CD14-positive monocyte (primary cell): ENCODE results near the gene NHERF2. TPM values are rescaled to one million over a fixed set of nuclear protein-coding genes. Genes with fewer than 3 reads are reported as not detected.

Experiments
- DNase-seq, 3 donors: peaks; one replicate each; pipeline ENCODE4 v3.0.0-alpha.2; 2011 to 2022
- H2AFZ ChIP-seq: 2 replicates; pipeline ENCODE4 v1.6.0; 2012; ENCODE audit warnings: mild to moderate bottlenecking, low read depth, low read length, inconsistent platforms; ENCODE audit not compliant: insufficient read depth, poor library complexity, severe bottlenecking
- H3K27ac ChIP-seq, 2 donors: 1 replicate in 1 of 2; 2 replicates in 1 of 2; pipeline ENCODE4 v1.5.1; 2012 to 2013; ENCODE audit warnings: low read length in 2 of 2, control low read depth in 1 of 2, inconsistent platforms in 1 of 2, low read depth in 1 of 2, mild to moderate bottlenecking in 1 of 2
- H3K27me3 ChIP-seq, 2 donors: one replicate each; pipeline versions ENCODE4 v1.6.0 to v1.6.1; 2011 to 2013; ENCODE audit warnings: low read length in 2 of 2; ENCODE audit not compliant: control insufficient read depth in 2 of 2, insufficient read depth in 2 of 2
- H3K36me3 ChIP-seq, 2 donors: replicated peaks in 1 of 2; 1 replicate in 1 of 2; 2 replicates in 1 of 2; pipeline versions ENCODE4 v1.5.1 to v1.6.1; 2012 to 2013; ENCODE audit warnings: low read length in 2 of 2, control low read depth in 1 of 2, inconsistent platforms in 1 of 2, mild to moderate bottlenecking in 1 of 2; ENCODE audit not compliant: insufficient read depth in 2 of 2, control insufficient read depth in 1 of 2
- H3K4me1 ChIP-seq, 2 donors: 1 replicate in 1 of 2; 2 replicates in 1 of 2; pipeline versions ENCODE4 v1.5.1 to v1.6.1; 2012 to 2013; ENCODE audit warnings: low read length in 2 of 2, control low read depth in 1 of 2, inconsistent platforms in 1 of 2, mild to moderate bottlenecking in 1 of 2, moderate library complexity in 1 of 2; ENCODE audit not compliant: insufficient read depth in 2 of 2, control insufficient read depth in 1 of 2
- H3K4me2 ChIP-seq: replicated peaks from 2 replicates; pipeline ENCODE3; 2012; ENCODE audit warnings: low read length, moderate library complexity, mild to moderate bottlenecking; ENCODE audit not compliant: poor library complexity, severe bottlenecking; ENCODE audit errors: extremely low read depth
- H3K4me3 ChIP-seq, 3 experiments: fragments of 200-600 bp in 1 of 3; sonication (generic) in 1 of 3; replicated peaks in 1 of 3; 1 replicate in 2 of 3; 2 replicates in 1 of 3; pipeline ENCODE4 v1.5.1; 2011 to 2013; ENCODE audit warnings: low read length in 3 of 3, mild to moderate bottlenecking in 3 of 3, control low read depth in 2 of 3, low read depth in 2 of 3, inconsistent platforms in 1 of 3, moderate library complexity in 1 of 3
- H3K79me2 ChIP-seq: 2 replicates; pipeline ENCODE4 v1.6.0; 2012; ENCODE audit warnings: mild to moderate bottlenecking, control low read depth, inconsistent platforms, low read length, moderate library complexity; ENCODE audit not compliant: insufficient read depth
- H3K9ac ChIP-seq: 2 replicates; pipeline ENCODE4 v1.6.0; 2017; ENCODE audit warnings: low read length, mild to moderate bottlenecking; ENCODE audit not compliant: insufficient read depth, poor library complexity, severe bottlenecking
- H3K9me3 ChIP-seq, 2 donors: replicated peaks in 1 of 2; 1 replicate in 1 of 2; 2 replicates in 1 of 2; pipeline versions ENCODE4 v1.5.1 to v1.6.1; 2012 to 2013; ENCODE audit warnings: low read length in 2 of 2, control low read depth in 1 of 2; ENCODE audit not compliant: control insufficient read depth in 1 of 2, insufficient read depth in 1 of 2
- H4K20me1 ChIP-seq: 2 replicates; pipeline ENCODE4 v1.6.0; 2012; ENCODE audit warnings: mild to moderate bottlenecking, low read length, control low read depth, moderate library complexity; ENCODE audit not compliant: insufficient read depth
- H3K27ac Mint-ChIP-seq, 7 donors: one replicate each; pipeline ENCODE4 v1.8.0; 2020; ENCODE audit warnings: mild to moderate bottlenecking in 7 of 7, mixed read lengths in 7 of 7, moderate library complexity in 6 of 7, inconsistent platforms in 2 of 7
- H3K27me3 Mint-ChIP-seq, 3 donors: one replicate each; pipeline ENCODE4 v1.8.0; 2021 to 2022; ENCODE audit warnings: low read depth in 3 of 3, mild to moderate bottlenecking in 3 of 3, mixed read lengths in 3 of 3, moderate library complexity in 3 of 3, inconsistent platforms in 1 of 3
- H3K36me3 Mint-ChIP-seq, 2 donors: one replicate each; pipeline ENCODE4 v1.8.0; 2020; ENCODE audit warnings: mixed read lengths in 2 of 2, inconsistent platforms in 1 of 2, mild to moderate bottlenecking in 1 of 2
- H3K4me1 Mint-ChIP-seq: one replicate; pipeline ENCODE4 v1.8.0; 2020; ENCODE audit warnings: mild to moderate bottlenecking, mixed read lengths
- H3K4me3 Mint-ChIP-seq, 2 donors: one replicate each; pipeline ENCODE4 v1.8.0; 2020; ENCODE audit warnings: mild to moderate bottlenecking in 2 of 2, mixed read lengths in 2 of 2, moderate library complexity in 1 of 2
- H3K9me3 Mint-ChIP-seq, 7 donors: one replicate each; pipeline ENCODE4 v1.8.0; 2020 to 2022; ENCODE audit warnings: mixed read lengths in 7 of 7, mild to moderate bottlenecking in 6 of 7, moderate library complexity in 6 of 7, inconsistent platforms in 2 of 7
- WGBS: methylation state at CpG from one replicate; pipeline ENCODE4 v1.1.5; 2013; ENCODE audit warnings: missing lambda C conversion rate; ENCODE audit not compliant: insufficient coverage; 5-methylcytosine and 5-hydroxymethylcytosine counted together
- intact Hi-C, 2 donors: fragments of 100-400 bp; cut with micrococcal nuclease; formaldehyde crosslinking; loops; one replicate each; pipeline versions ENCODE4 v1.15.0 to v1.15.1; 2023
- polyA plus RNA-seq, 3 donors: library from polyadenylated mRNA; depleted of rRNA in 1 of 3; unstranded in 2 of 3; stranded (reverse) in 1 of 3; fragments of 300-500 nt in 2 of 3; fragments of >200 nt in 1 of 3; fragmentation: Illumina TruSeq in 2 of 3; gene quantifications; 1 replicate in 2 of 3; 2 replicates in 1 of 3; pipeline ENCODE4 v1.2.3, GENCODE V29; 2012 to 2021
- TF ChIP-seq, protein P1 (sequence below): fragments of 200-600 bp; IDR thresholded peaks from one replicate; pipeline ENCODE4 v1.8.0; 2022; ENCODE audit warnings: antibody characterized with exemption, mild to moderate bottlenecking

NHERF2 gene
- polyA plus RNA-seq, 3 donors: 0.66 to 8.2 (median 0.78) TPM

DNA sequence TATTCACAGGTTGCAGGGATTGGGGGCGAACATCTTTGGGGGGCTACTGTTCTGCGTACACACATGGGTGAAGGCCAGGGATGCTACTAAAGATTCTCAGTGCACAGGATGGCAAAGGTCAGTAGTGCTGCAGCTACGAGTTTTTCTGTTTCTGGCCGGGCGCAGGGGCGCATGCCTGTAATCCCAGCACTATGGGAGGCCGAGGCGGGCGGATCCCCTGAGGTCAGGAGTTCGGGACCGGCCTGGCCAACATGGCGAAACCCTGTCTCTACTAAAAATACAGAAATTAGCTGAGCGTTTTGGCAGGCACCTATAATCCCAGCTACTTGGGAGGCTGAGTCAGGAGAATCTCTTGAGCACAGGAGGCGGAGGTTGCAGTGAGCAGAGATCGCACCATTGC, 13.2 kb upstream of the NHERF2 start:
- no peak overlapping the region for H3K27ac ChIP-seq
- TF ChIP-seq, protein P1, sequence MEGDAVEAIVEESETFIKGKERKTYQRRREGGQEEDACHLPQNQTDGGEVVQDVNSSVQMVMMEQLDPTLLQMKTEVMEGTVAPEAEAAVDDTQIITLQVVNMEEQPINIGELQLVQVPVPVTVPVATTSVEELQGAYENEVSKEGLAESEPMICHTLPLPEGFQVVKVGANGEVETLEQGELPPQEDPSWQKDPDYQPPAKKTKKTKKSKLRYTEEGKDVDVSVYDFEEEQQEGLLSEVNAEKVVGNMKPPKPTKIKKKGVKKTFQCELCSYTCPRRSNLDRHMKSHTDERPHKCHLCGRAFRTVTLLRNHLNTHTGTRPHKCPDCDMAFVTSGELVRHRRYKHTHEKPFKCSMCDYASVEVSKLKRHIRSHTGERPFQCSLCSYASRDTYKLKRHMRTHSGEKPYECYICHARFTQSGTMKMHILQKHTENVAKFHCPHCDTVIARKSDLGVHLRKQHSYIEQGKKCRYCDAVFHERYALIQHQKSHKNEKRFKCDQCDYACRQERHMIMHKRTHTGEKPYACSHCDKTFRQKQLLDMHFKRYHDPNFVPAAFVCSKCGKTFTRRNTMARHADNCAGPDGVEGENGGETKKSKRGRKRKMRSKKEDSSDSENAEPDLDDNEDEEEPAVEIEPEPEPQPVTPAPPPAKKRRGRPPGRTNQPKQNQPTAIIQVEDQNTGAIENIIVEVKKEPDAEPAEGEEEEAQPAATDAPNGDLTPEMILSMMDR: no peak
- no peaks in the 10 kb centered on the region for H3K36me3 ChIP-seq
- no peaks in the 10 kb centered on the region for H3K36me3 Mint-ChIP-seq
- H3K9me3 Mint-ChIP-seq: peaks cover 0 to 2% (median 0%) of the 10 kb centered on the region in 7 donors
- no peak for DNase-seq
- H3K9me3 ChIP-seq: no peaks in the 10 kb centered on the region
- H3K27me3 Mint-ChIP-seq: peaks cover 2 to 20% (median 13%) of the 10 kb centered on the region in 3 donors
- no peak overlapping the region for H2AFZ ChIP-seq
- intact Hi-C loops: no loop called here
- H3K79me2 ChIP-seq: peaks cover 9% of the 10 kb centered on the region
- WGBS: 99% methylated on average over 8 of the region's 15 CpGs
- H3K4me2 ChIP-seq: no peak overlapping the region
- H3K27ac Mint-ChIP-seq: peak overlapping the region in 1 of 7 donors; percentile 41
- H3K27me3 ChIP-seq: peaks cover 0 to 2% of the 10 kb centered on the region in 2 donors
- peaks cover 2% of the 10 kb centered on the region for H4K20me1 ChIP-seq
- peaks cover 23 to 40% of the 10 kb centered on the region in 2 donors for H3K4me1 ChIP-seq
- H3K4me1 Mint-ChIP-seq: peaks cover 27% of the 10 kb centered on the region
- no peak overlapping the region for H3K4me3 Mint-ChIP-seq
- no peak overlapping the region for H3K9ac ChIP-seq
- no peak overlapping the region for H3K4me3 ChIP-seq

DNA sequence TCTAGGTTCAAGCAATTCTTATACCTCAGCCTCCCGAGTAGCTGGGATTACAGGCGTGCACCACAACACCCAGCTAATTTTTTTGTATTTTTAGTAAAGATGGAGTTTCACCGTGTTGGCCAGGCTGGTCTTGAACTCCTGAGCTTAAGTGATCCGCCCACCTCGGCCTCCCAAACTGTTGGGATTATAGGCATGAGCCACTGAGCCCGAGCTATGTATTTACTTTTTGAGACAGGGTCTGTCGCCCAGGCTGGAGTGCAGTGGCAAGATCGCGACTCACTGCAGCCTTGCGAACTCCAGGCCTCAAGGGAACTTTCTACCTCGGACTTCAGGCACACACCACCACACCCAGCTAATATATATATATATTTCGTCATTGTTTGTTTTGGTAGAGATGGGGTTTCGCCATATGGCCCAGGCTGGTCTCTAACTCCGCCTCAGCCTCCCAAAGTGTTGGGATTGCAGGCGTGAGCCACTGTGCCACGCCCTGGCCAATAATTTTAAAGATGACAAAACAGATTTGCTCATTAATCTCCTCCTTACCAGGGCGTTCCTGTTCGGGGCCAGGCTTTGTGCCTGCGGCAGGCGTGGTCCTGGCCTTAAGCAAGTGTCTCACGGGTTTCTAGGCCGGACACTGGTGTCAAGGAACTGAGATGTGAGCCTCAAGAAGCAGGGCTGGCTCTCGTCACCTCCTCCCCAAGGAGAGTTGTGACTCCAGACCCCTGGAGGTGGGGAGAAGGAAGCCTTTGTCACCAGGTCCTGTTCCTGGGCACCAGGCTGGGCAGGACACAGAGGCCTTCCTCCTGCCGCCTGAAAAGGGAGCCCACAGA, 11.4 kb upstream of the NHERF2 start:
- no peak overlapping the region for H3K4me3 ChIP-seq
- H3K9me3 ChIP-seq: no peaks in the 10 kb centered on the region
- H3K9me3 Mint-ChIP-seq: peaks cover 0 to 7% (median 0%) of the 10 kb centered on the region in 7 donors
- no peak overlapping the region for H3K4me2 ChIP-seq
- H3K36me3 ChIP-seq: no peaks in the 10 kb centered on the region
- H4K20me1 ChIP-seq: no peaks in the 10 kb centered on the region
- H3K4me1 ChIP-seq: peaks cover 11 to 32% of the 10 kb centered on the region in 2 donors
- peaks cover 12 to 35% (median 31%) of the 10 kb centered on the region in 3 donors for H3K27me3 Mint-ChIP-seq
- peak overlapping the region; percentile 25 for H2AFZ ChIP-seq
- 55% methylated on average over 10 of the region's 24 CpGs for WGBS
- peak overlapping the region; percentile 63 to 67 for H3K27ac ChIP-seq
- intact Hi-C loops: no loop called here
- peaks cover 17% of the 10 kb centered on the region for H3K4me1 Mint-ChIP-seq
- H3K4me3 Mint-ChIP-seq: peak overlapping the region in 1 of 2 donors; percentile 30
- H3K36me3 Mint-ChIP-seq: no peaks in the 10 kb centered on the region
- H3K27me3 ChIP-seq: peaks cover 12 to 17% of the 10 kb centered on the region in 2 donors
- TF ChIP-seq, protein P1: no peak
- H3K27ac Mint-ChIP-seq: peak overlapping the region; percentile 79 to 93 (median 89)
- peak overlapping the region; percentile 20 for H3K9ac ChIP-seq
- peak; percentile 49 to 77 (median 72) for DNase-seq
- no peaks in the 10 kb centered on the region for H3K79me2 ChIP-seq
